SH-SY5Y (cell line): Measurements from ENCODE around the gene MSMP.

Experiments used
- GATA2 ChIP-seq: IDR thresholded peaks from 2 replicates; pipeline ENCODE4 v1.6.1; 2011; ENCODE audit warnings: mild to moderate bottlenecking, low read depth, low read length
- GATA3 ChIP-seq: IDR thresholded peaks from 2 replicates; pipeline ENCODE4 v1.6.1; 2011; ENCODE audit warnings: low read depth, mild to moderate bottlenecking, low read length, moderate library complexity

MSMP gene

GRCh38 chr9:35706951-35707350 lies 47.1 kb downstream of the MSMP start:
- TF ChIP-seq GATA3 (no peak), GATA2 (no peak)

- TF ChIP-seq GATA2 (no peak), GATA3 (no peak)
Observed at GRCh38 chr9:35705836-35706430, 48.1 kb downstream of the MSMP start.

- TF ChIP-seq GATA3 (no peak), GATA2 (no peak)
Observed at GRCh38 chr9:35705372-35705771, 48.7 kb downstream of the MSMP start.

- TF ChIP-seq GATA2, result no peak
- TF ChIP-seq GATA3, result no peak
Observed at GRCh38 chr9:35703906-35704672, 50.0 kb downstream of the MSMP start.
